ENCODE measurements around the gene MAU2.

MAU2 gene

DNA sequence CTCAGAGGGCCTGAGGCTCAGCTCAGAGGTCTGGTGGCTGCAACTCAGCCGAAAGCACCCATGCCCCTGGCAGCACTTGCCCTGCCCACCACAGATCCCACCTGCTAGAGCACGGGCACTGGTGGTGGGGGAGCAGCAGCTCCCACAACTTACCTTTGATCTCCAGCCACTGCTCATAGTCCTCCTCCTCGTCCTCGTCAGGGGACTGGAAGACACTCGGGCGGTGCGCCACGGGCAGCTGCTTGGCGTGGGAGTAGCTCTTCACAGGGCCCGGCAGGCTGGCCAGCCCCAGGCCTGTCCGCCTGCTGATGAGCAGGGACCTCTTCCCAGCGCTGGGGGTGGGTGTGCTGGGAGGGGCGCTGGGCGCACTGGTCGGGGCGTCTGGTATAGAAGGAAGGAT is 14.9 kb upstream of the MAU2 start:
- no peak for DNase-seq (ENCODE audit: low read depth)

DNA sequence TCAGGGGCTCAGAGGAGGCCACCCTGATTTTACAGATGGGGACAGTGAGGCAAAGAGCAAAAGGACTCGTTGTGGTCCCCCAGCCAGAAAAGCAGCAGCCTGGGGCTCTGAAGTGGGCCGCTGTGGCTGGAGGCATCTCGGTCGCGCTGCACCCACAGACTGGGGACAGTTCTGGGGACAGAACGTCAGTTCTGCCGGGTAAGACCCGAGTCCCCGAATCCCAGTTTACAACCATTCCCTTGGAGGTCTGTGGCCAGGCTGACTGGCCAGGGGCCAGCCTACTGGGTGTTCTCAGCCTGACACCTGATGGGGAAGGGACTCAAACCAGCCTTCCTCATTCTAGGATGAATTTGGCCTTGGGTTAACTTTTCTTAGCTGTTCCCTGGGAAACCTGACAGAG is 14.4 kb upstream of the MAU2 start:
- DNase-seq (ENCODE audit: low read depth) = no peak

DNA sequence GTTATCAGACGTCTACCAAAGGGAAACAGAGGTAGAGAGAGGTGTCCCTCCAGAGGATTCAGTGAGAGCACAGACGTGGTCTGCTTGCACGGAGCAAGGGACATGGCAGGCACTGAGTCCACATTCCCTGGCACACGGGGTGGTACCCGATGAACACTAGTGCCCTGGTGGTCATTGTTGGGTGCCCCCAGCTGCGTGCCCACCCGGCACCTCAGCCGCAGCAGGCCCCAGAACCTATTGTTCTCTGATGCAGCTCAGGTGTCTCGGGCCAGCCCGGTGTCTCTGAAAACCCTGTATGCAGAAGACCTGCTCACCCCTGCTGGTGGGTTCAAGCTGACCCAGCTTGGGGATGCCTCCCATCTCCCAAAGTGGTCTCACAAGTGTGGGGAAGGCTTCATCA is 12.3 kb upstream of the MAU2 start:
- DNase-seq (ENCODE audit: low read depth) = no peak

- DNase-seq (ENCODE audit: low read depth) = no peak
Measured at GRCh38 chr19:19315444-19315843, 5.2 kb upstream of the MAU2 start.

GRCh38 chr19:19316082-19316481 is 4.5 kb upstream of the MAU2 start:
- no peak for DNase-seq (ENCODE audit: low read depth)

GRCh38 chr19:19319732-19320360 is 783 bp upstream of the MAU2 start:
- DNase-seq (ENCODE audit: low read depth) = no peak

DNA sequence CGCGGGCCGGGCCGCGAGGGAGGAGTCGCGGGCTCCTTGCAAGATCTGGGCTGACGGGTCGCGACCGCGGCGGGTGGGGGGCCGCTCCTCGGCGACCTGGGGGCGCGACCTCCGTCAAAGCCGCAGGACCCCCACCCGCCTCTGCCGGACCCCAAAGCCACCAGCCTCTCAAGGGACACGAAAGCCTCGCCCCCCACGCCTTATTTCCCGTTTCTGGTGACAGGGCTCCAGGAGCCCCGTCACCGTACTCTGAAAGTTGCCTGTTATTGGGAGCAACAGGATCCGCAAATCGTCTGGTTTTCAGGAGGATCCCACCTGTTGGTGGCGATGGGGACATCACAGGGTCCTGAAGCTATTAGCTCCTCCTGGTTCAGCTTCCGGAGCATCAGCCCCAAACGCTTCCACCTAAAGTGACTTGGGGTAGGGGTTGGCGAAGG is 530 bp downstream of the MAU2 start:
- no peak for DNase-seq (ENCODE audit: low read depth)

- no peak for DNase-seq (ENCODE audit: low read depth)
Measured at GRCh38 chr19:19324059-19324770, 3.6 kb downstream of the MAU2 start.

DNA sequence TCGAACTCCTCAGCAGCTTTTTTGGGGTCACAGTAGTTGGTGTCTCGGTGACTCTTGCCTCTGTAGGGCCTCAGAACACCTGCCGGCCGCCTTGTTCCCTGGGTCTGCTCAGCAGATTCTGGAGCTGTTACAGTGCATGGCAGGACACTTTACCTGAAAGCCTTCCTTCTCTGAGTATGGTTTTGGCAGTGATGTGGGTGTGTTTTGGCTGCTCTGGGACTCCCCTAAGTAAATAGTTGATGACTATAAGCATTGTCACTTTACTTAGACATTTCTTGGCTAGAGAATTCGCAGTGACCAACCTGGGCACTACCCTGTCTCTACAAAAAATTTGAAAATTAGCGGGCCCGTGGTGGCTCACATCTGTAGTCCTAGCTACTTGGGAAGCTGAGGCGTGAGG is 7.0 kb downstream of the MAU2 start:
- DNase-seq (ENCODE audit: low read depth) = no peak

DNA sequence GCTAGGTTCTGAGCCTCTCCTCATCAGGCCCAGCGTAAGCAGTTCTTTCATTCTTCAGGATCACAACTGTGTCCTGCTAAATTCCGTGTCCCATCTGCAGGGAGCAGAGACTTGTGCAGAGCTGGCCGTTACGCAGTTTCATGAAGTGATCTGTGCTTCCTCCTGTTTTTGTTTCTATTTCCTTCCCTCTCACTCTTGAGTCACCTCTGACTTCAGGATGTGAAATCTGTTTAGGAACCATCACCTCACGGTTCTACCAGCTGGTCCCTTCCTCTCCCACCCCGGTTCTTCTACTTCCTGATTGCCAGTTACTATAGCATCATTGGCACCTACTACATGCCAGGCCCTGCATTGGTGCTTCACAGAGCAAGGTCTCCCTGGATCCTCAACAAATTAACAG is 8.5 kb downstream of the MAU2 start:
- DNase-seq (ENCODE audit: low read depth) = no peak

GRCh38 chr19:19334063-19334988 is 13.7 kb downstream of the MAU2 start:
- DNase-seq (ENCODE audit: low read depth) = no peak

DNA sequence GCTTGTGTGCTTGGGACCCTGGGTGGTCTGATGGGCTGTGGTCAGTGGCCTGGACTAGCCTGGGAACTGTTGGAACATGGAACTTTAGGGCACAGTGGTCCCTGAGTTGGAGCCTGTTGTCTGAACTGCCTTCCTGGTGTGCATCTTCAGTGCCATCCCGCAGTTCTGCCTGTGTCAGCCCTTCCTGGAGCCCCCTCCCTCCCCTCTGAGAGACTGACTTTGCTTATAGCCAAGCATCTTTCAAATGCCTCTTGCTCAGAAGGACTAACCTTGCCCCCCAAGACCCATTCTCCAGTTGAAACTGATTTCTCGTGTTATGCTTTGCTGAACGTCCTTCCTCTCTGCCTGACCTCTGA is 14.3 kb downstream of the MAU2 start:
- DNase-seq (ENCODE audit: low read depth) = no peak

GRCh38 chr19:19335408-19336158 is 15.0 kb downstream of the MAU2 start:
- no peak for DNase-seq (ENCODE audit: low read depth)

- no peak for DNase-seq (ENCODE audit: low read depth)
Measured at GRCh38 chr19:19336597-19336996, 16.0 kb downstream of the MAU2 start.

DNA sequence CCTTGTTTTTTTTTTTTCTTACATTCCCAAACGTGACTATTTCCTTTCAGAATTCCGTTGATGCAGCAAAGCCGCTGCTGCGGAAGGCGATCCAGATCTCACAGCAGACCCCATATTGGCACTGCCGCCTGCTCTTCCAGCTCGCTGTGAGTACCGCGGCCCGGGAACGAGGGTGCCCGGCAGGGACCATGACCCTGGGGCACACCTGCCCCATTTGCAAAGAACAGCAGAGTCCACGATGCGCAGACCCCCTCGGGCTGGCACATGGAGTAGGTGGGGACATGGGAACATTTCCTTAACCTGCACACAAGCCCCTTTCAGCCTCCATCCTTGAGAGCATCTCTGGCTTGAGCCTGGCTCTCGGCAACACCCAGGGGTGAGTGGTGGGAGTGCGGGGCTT is 16.5 kb downstream of the MAU2 start:
- DNase-seq (ENCODE audit: low read depth) = no peak

DNA sequence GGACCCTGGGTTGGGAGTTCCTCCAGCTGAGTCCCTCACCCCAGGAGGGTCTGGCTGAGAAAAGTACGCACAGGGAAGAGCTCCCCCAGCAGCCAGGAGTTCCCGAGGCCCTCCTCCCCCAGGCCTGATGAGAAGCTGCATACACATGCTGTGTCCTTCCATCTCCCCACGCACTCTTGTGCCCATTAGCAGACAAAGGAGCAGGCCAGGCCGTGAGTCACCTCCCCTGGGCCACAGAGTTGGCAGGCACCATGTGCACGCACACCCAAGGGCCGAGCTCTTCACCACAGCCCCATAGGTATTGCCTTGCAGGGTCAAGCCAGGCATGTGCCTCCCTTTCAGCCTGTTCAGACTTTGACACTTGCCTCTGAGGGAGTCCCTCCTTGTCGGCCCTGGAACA is 17.5 kb downstream of the MAU2 start:
- no peak for DNase-seq (ENCODE audit: low read depth)

DNA sequence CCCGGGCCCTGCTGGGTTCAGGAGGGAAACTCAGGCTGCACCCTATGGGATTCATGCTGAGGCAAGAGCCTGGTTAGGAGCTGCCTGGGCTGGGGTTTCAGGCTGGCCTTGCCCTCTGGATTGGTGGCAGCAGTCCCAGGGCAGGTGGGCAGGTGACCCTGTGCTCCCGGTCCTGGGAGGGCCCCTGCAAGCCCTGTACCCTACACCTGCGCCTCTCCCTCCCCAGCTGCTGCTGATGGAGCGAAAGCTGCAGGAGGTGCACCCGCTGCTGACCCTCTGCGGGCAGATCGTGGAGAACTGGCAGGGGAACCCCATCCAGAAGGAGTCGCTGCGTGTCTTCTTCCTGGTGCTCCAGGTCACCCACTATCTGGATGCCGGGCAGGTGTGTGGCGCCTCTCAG is 20.4 kb downstream of the MAU2 start:
- no peak for DNase-seq (ENCODE audit: low read depth)

- DNase-seq (ENCODE audit: low read depth) = no peak
Measured at GRCh38 chr19:19342086-19343015, 21.7 kb downstream of the MAU2 start.

DNA sequence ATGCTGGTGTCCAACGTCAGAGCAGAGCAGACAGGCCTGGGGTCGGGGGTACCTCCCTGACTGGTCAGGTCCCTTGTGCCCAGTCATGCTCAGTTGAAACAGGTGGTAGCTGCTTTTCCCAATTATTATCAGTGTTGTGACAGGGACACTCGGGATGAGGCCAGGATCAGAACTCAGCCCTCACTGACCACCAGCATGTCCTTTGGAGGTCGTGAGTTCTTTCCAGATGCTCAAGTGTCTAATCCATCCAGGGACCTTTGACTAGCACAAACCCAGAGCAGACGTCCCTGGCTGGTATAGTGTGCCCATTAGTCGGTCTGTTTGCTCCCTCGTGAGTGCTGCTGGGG is 22.4 kb downstream of the MAU2 start:
- DNase-seq (ENCODE audit: low read depth) = no peak

DNA sequence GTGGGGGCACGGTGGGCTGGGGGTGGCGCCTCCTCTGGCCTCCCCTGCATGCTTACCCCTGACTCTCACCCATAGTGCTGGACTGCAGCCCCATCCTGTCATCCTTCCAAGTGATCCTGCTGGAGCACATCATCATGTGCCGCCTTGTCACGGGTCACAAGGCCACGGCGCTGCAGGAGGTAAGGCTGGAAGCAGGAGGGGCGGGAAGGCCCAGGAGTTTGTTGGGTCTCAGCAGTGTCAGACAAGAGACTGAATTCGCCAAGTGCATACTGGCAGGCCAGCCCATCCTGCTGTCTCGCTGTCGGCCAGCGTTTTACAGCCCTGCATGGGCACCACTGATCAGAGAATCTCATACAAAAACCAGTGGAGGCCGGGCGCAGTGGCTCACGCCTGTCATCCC is 23.1 kb downstream of the MAU2 start:
- no peak for DNase-seq (ENCODE audit: low read depth)

DNA sequence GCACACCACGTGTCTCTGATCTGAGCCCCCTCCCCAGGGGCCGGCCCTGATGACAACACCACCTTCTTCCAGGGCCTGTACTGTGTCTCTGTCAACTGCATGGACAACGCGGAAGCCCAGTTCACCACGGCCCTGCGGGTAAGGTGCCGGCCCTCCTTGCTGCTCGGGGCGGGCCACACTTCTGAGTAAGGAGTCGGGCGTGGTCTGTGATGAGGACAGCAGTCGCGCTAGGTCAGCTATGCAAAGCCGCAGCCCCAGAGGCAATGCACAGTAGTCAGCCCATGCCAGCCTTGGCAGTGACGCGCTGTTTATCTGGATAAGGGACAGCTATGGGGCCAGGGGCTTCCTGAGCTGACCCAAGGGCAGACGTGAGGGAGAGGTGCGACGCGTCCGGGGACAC is 24.6 kb downstream of the MAU2 start:
- no peak for DNase-seq (ENCODE audit: low read depth)
